WTC11 (cell line): Measurements from ENCODE around the gene MORC4. TPM values are rescaled to one million over a fixed set of nuclear protein-coding genes. Genes with fewer than 3 reads are reported as not detected.

ENCODE experiments used
- ATAC-seq: fragments of 200-7000 bp; cut with Tn5 transposase; 2 replicates; pipeline ENCODE4 v1.10.0; 2021; ENCODE audit warnings: mild to moderate bottlenecking, moderate library complexity
- CTCF ChIA-PET: fragments of 300-600 bp; sonication (Branson Sonifier 250); formaldehyde crosslinking; loops from one replicate; lab custom pipeline; 2021; ENCODE audit warnings: antibody characterized with exemption; lab: Charles Lee
- POLR2A ChIA-PET: fragments of 350-600 bp; sonication (Branson Sonifier 250); formaldehyde crosslinking; loops from one replicate; lab custom pipeline; 2021; ENCODE audit warnings: antibody characterized with exemption; lab: Charles Lee
- DNase-seq: peaks from one replicate; pipeline ENCODE4 v3.0.0; 2021; ENCODE audit warnings: low spot score
- H3K27ac Mint-ChIP-seq: 2 replicates; pipeline ENCODE4 v1.8.0; 2021; ENCODE audit warnings: mixed read lengths
- H3K27me3 Mint-ChIP-seq: 2 replicates; pipeline ENCODE4 v1.8.0; 2021; ENCODE audit warnings: low read depth, mild to moderate bottlenecking, moderate library complexity, mixed read lengths
- H3K36me3 Mint-ChIP-seq: 2 replicates; pipeline ENCODE4 v1.8.0; 2021; ENCODE audit warnings: mixed read lengths
- H3K4me1 Mint-ChIP-seq: 2 replicates; pipeline ENCODE4 v1.8.0; 2022; ENCODE audit warnings: mixed read lengths
- H3K4me3 Mint-ChIP-seq: 2 replicates; pipeline ENCODE4 v1.8.0; 2021; ENCODE audit warnings: mild to moderate bottlenecking, moderate library complexity, mixed read lengths
- H3K9me3 Mint-ChIP-seq: 2 replicates; pipeline ENCODE4 v1.8.0; 2021; ENCODE audit warnings: mixed read lengths
- CREM ChIP-seq: sonication (generic); formaldehyde crosslinking; IDR thresholded peaks from 2 replicates; pipeline ENCODE4 v1.8.1; 2022; ENCODE audit warnings: mild to moderate bottlenecking, missing genetic modification reagents, moderate library complexity
- GABPB1 ChIP-seq: sonication (generic); formaldehyde crosslinking; IDR thresholded peaks from 2 replicates; pipeline ENCODE4 v1.8.1; 2023; ENCODE audit warnings: mild to moderate bottlenecking, missing genetic modification reagents
- MXD4 ChIP-seq: fragments of 250-450 bp; sonication (Bioruptor Pico); IDR thresholded peaks from 2 replicates; pipeline ENCODE4 v1.8.0; 2021; ENCODE audit warnings: mild to moderate bottlenecking, moderate library complexity, borderline replicate concordance
- MYBL2 ChIP-seq: sonication (generic); formaldehyde crosslinking; IDR thresholded peaks from 2 replicates; pipeline ENCODE4 v1.8.1; 2023; ENCODE audit warnings: mild to moderate bottlenecking, moderate library complexity, missing genetic modification reagents
- TEAD4 ChIP-seq: sonication (generic); formaldehyde crosslinking; IDR thresholded peaks from 2 replicates; pipeline ENCODE4 v1.8.0; 2022; ENCODE audit warnings: mild to moderate bottlenecking, missing genetic modification reagents
- ZBTB43 ChIP-seq: sonication (generic); formaldehyde crosslinking; IDR thresholded peaks from 2 replicates; pipeline ENCODE4 v1.8.1; 2023; ENCODE audit warnings: mild to moderate bottlenecking, missing genetic modification reagents
- ZNF121 ChIP-seq: sonication (generic); formaldehyde crosslinking; IDR thresholded peaks from 2 replicates; pipeline ENCODE4 v1.8.0; 2023; ENCODE audit warnings: missing genetic modification reagents
- ZNF219 ChIP-seq: sonication (generic); formaldehyde crosslinking; IDR thresholded peaks from 2 replicates; pipeline ENCODE4 v1.8.0; 2023; ENCODE audit warnings: missing genetic modification reagents, mild to moderate bottlenecking, borderline replicate concordance
- ZNF317 ChIP-seq: sonication (generic); formaldehyde crosslinking; IDR thresholded peaks from 2 replicates; pipeline ENCODE4 v1.8.1; 2023; ENCODE audit warnings: low read depth, mild to moderate bottlenecking, moderate library complexity, missing genetic modification reagents, borderline replicate concordance
- ZNF425 ChIP-seq: fragments of 250-450 bp; sonication (Bioruptor Pico); conservative IDR thresholded peaks from 2 replicates; pipeline ENCODE4 v1.9.0; 2021; ENCODE audit warnings: mild to moderate bottlenecking
- ZNF532 ChIP-seq: fragments of 250-450 bp; sonication (Bioruptor Pico); IDR thresholded peaks from 2 replicates; pipeline ENCODE4 v1.9.0; 2021; ENCODE audit warnings: mild to moderate bottlenecking, borderline replicate concordance
- total RNA-seq: library from RNA; stranded (reverse); gene quantifications from 3 replicates; pipeline ENCODE4 v1.2.3, GENCODE V29; 2021
- TF ChIP-seq, protein P1 (sequence below): sonication (generic); formaldehyde crosslinking; IDR thresholded peaks from 2 replicates; pipeline ENCODE4 v1.8.1; 2022; ENCODE audit warnings: missing genetic modification reagents, borderline replicate concordance
- TF ChIP-seq, protein P2 (sequence below): fragments of 250-450 bp; sonication (Bioruptor Pico); IDR thresholded peaks from 2 replicates; pipeline ENCODE4 v1.9.0; 2021; ENCODE audit warnings: mild to moderate bottlenecking
- TF ChIP-seq, protein P3 (sequence below): fragments of 250-450 bp; sonication (Bioruptor Pico); IDR thresholded peaks from 2 replicates; pipeline ENCODE4 v1.8.0; 2021; ENCODE audit warnings: mild to moderate bottlenecking

Gene MORC4
- total RNA-seq, 1 experiment from 2014 or later: 4.6 TPM

- ChIA-PET POLR2A (no interaction called here), CTCF (no interaction called here)
- H3K4me3 Mint-ChIP-seq: no peak overlapping the region
- no peak for DNase-seq
- peaks cover 2% of the 10 kb centered on the region; the same call in 1 of the 2 replicates for H3K4me1 Mint-ChIP-seq
- ATAC-seq: no peak
- no peak for TF ChIP-seq TEAD4 (CRISPR knock-in tag)
- no peak for TF ChIP-seq MYBL2
- TF ChIP-seq ZNF532 (CRISPR knock-in tag): no peak
- TF ChIP-seq ZNF121 (CRISPR knock-in tag): no peak
- no peak for TF ChIP-seq ZNF317 (CRISPR knock-in tag)
- TF ChIP-seq ZNF425 (CRISPR knock-in tag): no peak
- no peak for TF ChIP-seq MXD4 (CRISPR knock-in tag)
- no peak for TF ChIP-seq GABPB1 (CRISPR knock-in tag)
- TF ChIP-seq CREM (CRISPR knock-in tag): no peak
- TF ChIP-seq, protein P1, sequence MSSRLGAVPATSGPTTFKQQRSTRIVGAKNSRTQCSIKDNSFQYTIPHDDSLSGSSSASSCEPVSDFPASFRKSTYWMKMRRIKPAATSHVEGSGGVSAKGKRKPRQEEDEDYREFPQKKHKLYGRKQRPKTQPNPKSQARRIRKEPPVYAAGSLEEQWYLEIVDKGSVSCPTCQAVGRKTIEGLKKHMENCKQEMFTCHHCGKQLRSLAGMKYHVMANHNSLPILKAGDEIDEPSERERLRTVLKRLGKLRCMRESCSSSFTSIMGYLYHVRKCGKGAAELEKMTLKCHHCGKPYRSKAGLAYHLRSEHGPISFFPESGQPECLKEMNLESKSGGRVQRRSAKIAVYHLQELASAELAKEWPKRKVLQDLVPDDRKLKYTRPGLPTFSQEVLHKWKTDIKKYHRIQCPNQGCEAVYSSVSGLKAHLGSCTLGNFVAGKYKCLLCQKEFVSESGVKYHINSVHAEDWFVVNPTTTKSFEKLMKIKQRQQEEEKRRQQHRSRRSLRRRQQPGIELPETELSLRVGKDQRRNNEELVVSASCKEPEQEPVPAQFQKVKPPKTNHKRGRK (CRISPR knock-in tag): no peak
- no peak for TF ChIP-seq ZBTB43 (CRISPR knock-in tag)
- no peak for TF ChIP-seq ZNF219 (CRISPR knock-in tag)
- TF ChIP-seq, protein P2, sequence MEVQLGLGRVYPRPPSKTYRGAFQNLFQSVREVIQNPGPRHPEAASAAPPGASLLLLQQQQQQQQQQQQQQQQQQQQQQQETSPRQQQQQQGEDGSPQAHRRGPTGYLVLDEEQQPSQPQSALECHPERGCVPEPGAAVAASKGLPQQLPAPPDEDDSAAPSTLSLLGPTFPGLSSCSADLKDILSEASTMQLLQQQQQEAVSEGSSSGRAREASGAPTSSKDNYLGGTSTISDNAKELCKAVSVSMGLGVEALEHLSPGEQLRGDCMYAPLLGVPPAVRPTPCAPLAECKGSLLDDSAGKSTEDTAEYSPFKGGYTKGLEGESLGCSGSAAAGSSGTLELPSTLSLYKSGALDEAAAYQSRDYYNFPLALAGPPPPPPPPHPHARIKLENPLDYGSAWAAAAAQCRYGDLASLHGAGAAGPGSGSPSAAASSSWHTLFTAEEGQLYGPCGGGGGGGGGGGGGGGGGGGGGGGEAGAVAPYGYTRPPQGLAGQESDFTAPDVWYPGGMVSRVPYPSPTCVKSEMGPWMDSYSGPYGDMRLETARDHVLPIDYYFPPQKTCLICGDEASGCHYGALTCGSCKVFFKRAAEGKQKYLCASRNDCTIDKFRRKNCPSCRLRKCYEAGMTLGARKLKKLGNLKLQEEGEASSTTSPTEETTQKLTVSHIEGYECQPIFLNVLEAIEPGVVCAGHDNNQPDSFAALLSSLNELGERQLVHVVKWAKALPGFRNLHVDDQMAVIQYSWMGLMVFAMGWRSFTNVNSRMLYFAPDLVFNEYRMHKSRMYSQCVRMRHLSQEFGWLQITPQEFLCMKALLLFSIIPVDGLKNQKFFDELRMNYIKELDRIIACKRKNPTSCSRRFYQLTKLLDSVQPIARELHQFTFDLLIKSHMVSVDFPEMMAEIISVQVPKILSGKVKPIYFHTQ: no peak
- TF ChIP-seq, protein P3, sequence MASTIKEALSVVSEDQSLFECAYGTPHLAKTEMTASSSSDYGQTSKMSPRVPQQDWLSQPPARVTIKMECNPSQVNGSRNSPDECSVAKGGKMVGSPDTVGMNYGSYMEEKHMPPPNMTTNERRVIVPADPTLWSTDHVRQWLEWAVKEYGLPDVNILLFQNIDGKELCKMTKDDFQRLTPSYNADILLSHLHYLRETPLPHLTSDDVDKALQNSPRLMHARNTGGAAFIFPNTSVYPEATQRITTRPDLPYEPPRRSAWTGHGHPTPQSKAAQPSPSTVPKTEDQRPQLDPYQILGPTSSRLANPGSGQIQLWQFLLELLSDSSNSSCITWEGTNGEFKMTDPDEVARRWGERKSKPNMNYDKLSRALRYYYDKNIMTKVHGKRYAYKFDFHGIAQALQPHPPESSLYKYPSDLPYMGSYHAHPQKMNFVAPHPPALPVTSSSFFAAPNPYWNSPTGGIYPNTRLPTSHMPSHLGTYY (CRISPR knock-in tag): no peak
- no peaks in the 10 kb centered on the region for H3K36me3 Mint-ChIP-seq
- H3K9me3 Mint-ChIP-seq: no peaks in the 10 kb centered on the region
- H3K27me3 Mint-ChIP-seq: no peaks in the 10 kb centered on the region; the same call in 1 of the 2 replicates
- H3K27ac Mint-ChIP-seq: no peak overlapping the region
Measured at GRCh38 chrX:106912864-106913263, 87.1 kb downstream of the MORC4 start.
